Suprapubic skin (tissue), 4 donors: Measurements from ENCODE around the gene CAMSAP1. TPM values are rescaled to one million over a fixed set of nuclear protein-coding genes. Genes with fewer than 3 reads are reported as not detected.

Experiments
- DNase-seq, 2 donors: peaks; one replicate each; pipeline ENCODE4 v3.0.0-alpha.2; 2019; ENCODE audit warnings: low spot score in 2 of 2
- H3K27ac ChIP-seq: fragments of 200-600 bp; sonication (generic); one replicate; pipeline ENCODE4 v1.5.1; 2019
- H3K27me3 ChIP-seq: fragments of 200-600 bp; sonication (generic); one replicate; pipeline ENCODE4 v1.5.1; 2019
- H3K36me3 ChIP-seq: fragments of 200-600 bp; sonication (generic); one replicate; pipeline ENCODE4 v1.5.1; 2019
- H3K4me1 ChIP-seq: fragments of 200-600 bp; sonication (generic); one replicate; pipeline ENCODE4 v1.5.1; 2019
- H3K4me3 ChIP-seq: fragments of 200-600 bp; sonication (generic); one replicate; pipeline ENCODE4 v1.5.1; 2019; ENCODE audit warnings: mild to moderate bottlenecking
- H3K9me3 ChIP-seq: fragments of 200-600 bp; sonication (generic); one replicate; pipeline ENCODE4 v1.5.1; 2019
- EP300 ChIP-seq: sonication (generic); formaldehyde crosslinking; IDR thresholded peaks from one replicate; pipeline ENCODE4 v1.6.1; 2017; ENCODE audit warnings: antibody characterized with exemption
- POLR2A ChIP-seq, 2 donors: fragments of 450-650 bp; IDR thresholded peaks; one replicate each; pipeline ENCODE4 v1.6.1; 2017; ENCODE audit warnings: antibody characterized with exemption in 2 of 2, mild to moderate bottlenecking in 2 of 2, moderate library complexity in 2 of 2
- POLR2AphosphoS5 ChIP-seq, 3 donors: sonication (generic); formaldehyde crosslinking; IDR thresholded peaks; one replicate each; pipeline ENCODE4 v1.6.1; 2017; ENCODE audit warnings: antibody characterized with exemption in 3 of 3
- WGBS: methylation state at CpG from one replicate; pipeline ENCODE4 v1.1.5; 2018; 5-methylcytosine and 5-hydroxymethylcytosine counted together
- total RNA-seq, 4 donors: library from RNA; depleted of rRNA; stranded (reverse); fragments of >200 nt; gene quantifications; one replicate each; pipeline ENCODE4 v1.1.0, GENCODE V29; 2016
- TF ChIP-seq, protein P1 (sequence below), 2 donors: fragments of 200-600 bp in 1 of 2; fragments of 450-650 bp in 1 of 2; sonication (generic) in 1 of 2; IDR thresholded peaks; one replicate each; pipeline ENCODE4 v1.5.1; 2016 to 2019; ENCODE audit warnings: antibody characterized with exemption in 2 of 2, mild to moderate bottlenecking in 1 of 2, moderate library complexity in 1 of 2

Gene CAMSAP1
- total RNA-seq, 4 donors from 2014 or later: 42.0 to 58.3 (median 54.9) TPM

DNA sequence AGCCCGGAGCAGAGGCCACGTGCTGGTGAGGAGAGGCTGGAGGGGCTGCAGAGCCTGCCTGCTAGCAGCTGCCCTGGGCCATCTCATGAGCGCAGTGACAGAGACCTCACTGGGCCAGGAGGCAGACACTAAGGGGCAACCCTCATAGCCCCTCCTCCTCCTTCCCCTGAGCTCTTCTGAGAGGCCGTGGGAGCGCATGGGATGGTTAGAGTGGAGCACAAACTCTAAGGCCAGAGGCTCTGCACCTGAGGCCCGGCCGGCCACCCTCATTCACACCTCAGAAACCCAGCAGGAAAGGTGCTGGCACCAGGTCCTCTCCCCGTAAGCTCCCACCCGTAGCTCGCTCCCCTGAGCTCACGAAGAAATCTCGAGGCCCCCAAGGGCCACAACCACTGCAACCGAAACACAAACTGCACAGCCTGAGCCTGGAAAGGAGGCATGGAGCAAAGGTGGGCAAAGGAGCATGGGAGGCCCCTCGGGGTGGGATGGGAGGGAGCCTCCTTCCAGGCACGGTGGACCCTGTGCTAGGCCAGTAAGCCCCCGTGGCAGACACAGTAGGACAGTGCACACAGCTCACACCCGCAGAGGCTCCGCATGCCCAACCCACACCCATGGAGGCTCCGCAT is 17.7 kb downstream of the CAMSAP1 start:
- 75% methylated on average over 9 of the region's 19 CpGs for WGBS
- DNase-seq: peak in 1 of 2 donors; percentile 72
- H3K27ac ChIP-seq: no peak overlapping the region
- H3K4me1 ChIP-seq: peaks cover 69% of the 10 kb centered on the region
- no peaks in the 10 kb centered on the region for H3K27me3 ChIP-seq
- no peak overlapping the region for H3K4me3 ChIP-seq
- H3K9me3 ChIP-seq: no peaks in the 10 kb centered on the region
- TF ChIP-seq, protein P1, sequence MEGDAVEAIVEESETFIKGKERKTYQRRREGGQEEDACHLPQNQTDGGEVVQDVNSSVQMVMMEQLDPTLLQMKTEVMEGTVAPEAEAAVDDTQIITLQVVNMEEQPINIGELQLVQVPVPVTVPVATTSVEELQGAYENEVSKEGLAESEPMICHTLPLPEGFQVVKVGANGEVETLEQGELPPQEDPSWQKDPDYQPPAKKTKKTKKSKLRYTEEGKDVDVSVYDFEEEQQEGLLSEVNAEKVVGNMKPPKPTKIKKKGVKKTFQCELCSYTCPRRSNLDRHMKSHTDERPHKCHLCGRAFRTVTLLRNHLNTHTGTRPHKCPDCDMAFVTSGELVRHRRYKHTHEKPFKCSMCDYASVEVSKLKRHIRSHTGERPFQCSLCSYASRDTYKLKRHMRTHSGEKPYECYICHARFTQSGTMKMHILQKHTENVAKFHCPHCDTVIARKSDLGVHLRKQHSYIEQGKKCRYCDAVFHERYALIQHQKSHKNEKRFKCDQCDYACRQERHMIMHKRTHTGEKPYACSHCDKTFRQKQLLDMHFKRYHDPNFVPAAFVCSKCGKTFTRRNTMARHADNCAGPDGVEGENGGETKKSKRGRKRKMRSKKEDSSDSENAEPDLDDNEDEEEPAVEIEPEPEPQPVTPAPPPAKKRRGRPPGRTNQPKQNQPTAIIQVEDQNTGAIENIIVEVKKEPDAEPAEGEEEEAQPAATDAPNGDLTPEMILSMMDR (IDR thresholded peaks at IDR 0.05): no peak
- TF ChIP-seq POLR2AphosphoS5 (IDR thresholded peaks at IDR 0.05) (no peak), POLR2A (IDR thresholded peaks at IDR 0.05) (no peak), EP300 (no peak)
- H3K36me3 ChIP-seq: no peaks in the 10 kb centered on the region

DNA sequence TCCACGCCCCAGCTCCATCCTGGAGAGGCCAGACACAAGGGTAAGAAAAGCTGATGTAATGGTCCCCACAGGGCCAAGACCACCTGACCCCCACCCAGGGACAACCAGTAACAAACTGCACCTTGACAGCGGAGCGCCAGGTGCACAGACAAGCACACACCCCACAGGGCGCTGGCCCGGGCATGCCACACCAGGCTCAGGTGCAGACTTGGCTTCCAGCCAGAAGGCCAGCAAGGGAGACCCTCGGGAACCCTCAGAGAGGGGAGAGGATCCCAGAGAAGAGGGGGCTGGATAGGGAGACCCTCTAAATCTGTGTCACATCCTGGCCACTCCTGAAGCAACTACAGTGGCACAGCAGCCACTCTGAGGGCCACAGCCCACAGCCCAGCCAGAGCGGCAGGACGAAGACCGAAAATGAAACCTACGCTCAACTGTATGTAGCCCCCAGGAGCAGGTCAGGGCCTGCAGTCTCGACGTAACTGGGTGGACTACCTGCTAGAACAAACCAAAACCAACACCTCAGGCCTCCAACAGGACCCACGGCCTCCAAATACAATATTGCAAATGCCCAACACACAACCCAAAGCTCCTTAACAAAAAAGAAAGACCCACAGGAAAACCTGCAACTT is 18.5 kb downstream of the CAMSAP1 start:
- peak in 1 of 2 donors; percentile 66 for DNase-seq
- H3K27ac ChIP-seq: no peak overlapping the region
- TF ChIP-seq EP300 (no peak), POLR2AphosphoS5 (IDR thresholded peaks at IDR 0.05) (no peak), POLR2A (IDR thresholded peaks at IDR 0.05) (no peak)
- TF ChIP-seq, protein P1 (IDR thresholded peaks at IDR 0.05): no peak
- H3K36me3 ChIP-seq: no peaks in the 10 kb centered on the region
- WGBS: 78% methylated on average over 9 of the region's 13 CpGs
- H3K9me3 ChIP-seq: no peaks in the 10 kb centered on the region
- H3K4me1 ChIP-seq: peaks cover 69% of the 10 kb centered on the region
- no peak overlapping the region for H3K4me3 ChIP-seq
- no peaks in the 10 kb centered on the region for H3K27me3 ChIP-seq

DNA sequence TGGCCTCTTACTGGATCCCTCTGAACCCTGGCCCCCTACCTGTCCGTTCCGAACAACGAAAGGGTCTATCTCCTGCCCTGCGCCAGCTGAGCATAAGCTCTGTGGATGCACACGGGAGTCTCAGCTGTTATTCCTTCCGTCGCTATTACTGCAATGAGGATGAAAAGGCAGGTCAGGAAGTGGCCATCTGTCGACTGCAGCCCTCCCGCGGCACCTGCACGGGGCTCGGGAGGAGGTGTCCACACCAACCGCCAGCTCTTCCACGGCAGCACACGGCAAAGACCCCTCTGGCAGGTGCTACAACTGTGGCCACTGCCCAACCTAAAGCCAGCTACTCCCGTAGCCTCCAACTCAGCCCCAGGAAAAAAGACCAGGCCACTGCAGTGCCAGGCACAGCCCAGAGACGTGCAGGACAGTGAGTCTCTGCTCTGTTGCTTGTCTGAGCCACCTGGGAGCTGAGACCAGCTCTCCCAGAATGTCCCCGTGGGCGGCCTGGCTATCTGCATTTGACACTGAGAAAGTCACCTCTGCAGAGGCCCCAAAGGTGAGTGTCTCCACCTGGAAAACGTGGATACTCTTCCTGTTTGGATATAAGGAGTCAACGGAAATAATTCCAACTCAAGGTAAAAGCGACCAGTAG is 19.1 kb downstream of the CAMSAP1 start:
- no peak for TF ChIP-seq POLR2A (IDR thresholded peaks at IDR 0.05)
- Histone ChIP-seq H3K27ac (no peak overlapping the region), H3K27me3 (no peaks in the 10 kb centered on the region), H3K9me3 (no peaks in the 10 kb centered on the region), H3K4me1 (peaks cover 69% of the 10 kb centered on the region), H3K4me3 (no peak overlapping the region), H3K36me3 (no peaks in the 10 kb centered on the region)
- WGBS: 93% methylated on average over 6 of the region's 22 CpGs
- DNase-seq: peak in 1 of 2 donors; percentile 58

DNA sequence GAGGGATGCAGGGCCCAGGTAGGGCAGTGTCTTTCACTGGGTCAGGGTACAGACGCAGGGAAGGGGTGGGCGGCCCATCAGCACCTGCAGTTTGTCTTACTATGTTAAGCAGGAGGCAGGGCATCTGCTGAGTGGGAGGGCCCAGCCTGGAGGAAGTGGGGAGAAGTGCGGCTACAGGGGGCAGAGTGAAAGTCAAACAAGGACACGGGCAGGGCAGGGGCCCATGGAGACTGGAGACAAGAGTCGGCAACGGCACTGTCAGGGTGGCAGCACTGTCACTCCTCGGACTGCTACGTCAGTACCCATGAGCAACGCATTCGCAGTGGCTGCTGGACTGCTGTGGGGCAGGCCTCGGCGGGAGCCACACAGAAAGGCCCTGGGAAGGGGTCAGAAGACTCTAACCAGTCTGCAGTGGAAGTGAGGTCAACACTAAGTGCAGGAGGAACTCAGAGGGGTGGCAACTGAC is 19.7 kb downstream of the CAMSAP1 start:
- Histone ChIP-seq H3K4me1 (peaks cover 69% of the 10 kb centered on the region), H3K27ac (no peak overlapping the region)
- TF ChIP-seq, protein P1 (IDR thresholded peaks at IDR 0.05): no peak
- no peak for TF ChIP-seq POLR2A (IDR thresholded peaks at IDR 0.05)
- TF ChIP-seq POLR2AphosphoS5 (IDR thresholded peaks at IDR 0.05): no peak
- no peak for TF ChIP-seq EP300

DNA sequence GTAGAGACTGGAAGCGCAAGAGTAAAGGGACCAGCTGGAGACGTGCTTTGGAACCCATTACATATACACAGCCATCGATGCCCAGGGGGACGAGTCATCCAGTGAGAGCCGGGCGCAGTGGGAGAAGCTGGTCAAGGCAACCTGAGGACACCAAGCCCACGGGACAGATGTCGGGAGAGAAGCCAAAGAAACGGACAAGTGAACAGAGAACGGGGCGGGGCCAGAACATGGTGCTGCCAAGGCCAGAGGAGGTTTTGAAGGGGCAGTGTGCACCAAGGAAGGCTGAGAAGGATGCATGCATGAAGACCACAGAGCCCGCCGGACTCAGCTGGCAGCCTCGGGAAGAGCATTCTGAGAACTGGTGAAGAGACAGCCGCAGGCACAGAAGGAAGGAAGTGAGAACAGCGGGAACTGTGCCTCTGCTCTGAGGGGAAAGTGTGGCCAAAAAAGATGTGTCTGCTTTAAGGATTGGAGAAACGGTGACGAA is 20.3 kb downstream of the CAMSAP1 start:
- Histone ChIP-seq H3K4me3 (no peak overlapping the region), H3K36me3 (no peaks in the 10 kb centered on the region), H3K4me1 (peaks cover 69% of the 10 kb centered on the region), H3K27ac (no peak overlapping the region), H3K27me3 (no peaks in the 10 kb centered on the region), H3K9me3 (no peaks in the 10 kb centered on the region)
- TF ChIP-seq, protein P1 (IDR thresholded peaks at IDR 0.05): no peak
- TF ChIP-seq POLR2AphosphoS5 (IDR thresholded peaks at IDR 0.05) (no peak), EP300 (no peak), POLR2A (IDR thresholded peaks at IDR 0.05) (no peak)
- peak in 1 of 2 donors; percentile 78 for DNase-seq
- 66% methylated on average over 18 of the region's 18 CpGs for WGBS

More for the DNA sequence above, 19.7 kb downstream of the CAMSAP1 start:
- no peaks in the 10 kb centered on the region for H3K9me3 ChIP-seq
- no peaks in the 10 kb centered on the region for H3K36me3 ChIP-seq
- 58% methylated on average over 12 of the region's 12 CpGs for WGBS
- H3K27me3 ChIP-seq: no peaks in the 10 kb centered on the region
- H3K4me3 ChIP-seq: no peak overlapping the region
- peak in 1 of 2 donors; percentile 76 for DNase-seq
